Measurements from ENCODE around the gene AP2B1.

AP2B1 gene

DNA sequence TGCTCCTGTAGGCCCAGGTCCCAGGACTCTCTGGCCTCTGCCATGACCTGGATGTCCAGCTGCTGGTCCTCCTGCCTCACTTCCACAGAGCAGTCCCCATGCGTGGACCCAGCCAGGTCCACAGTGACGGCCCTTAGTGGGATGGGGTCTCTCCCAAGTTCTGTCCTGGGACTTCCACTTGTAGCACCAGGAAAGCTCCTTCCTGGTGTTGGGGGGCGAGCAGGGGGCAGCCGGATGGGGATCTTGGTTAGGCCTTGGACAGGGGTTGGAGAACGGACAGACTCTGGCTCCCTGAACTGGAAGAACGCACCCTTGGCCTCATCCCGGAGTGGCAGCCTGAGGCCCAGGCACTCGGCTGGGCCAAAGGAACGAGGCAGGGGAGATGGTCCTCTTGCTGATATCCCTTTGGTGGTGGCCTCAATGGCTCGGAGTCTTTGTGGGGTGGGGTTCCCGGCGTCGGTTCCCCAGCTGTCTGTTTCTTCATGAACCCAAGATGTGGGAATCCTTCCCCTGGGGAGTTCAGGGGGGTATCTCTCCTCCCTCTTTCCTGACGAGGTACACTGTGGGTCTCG is 158.7 kb downstream of the AP2B1 start:
- no peak overlapping the region for H3K4me2 ChIP-seq (ENCODE audit: low read depth, low read length)
- no peak for DNase-seq
- no peaks in the 10 kb centered on the region for H3K9me2 ChIP-seq (replicated peaks; ENCODE audit: insufficient read depth, low read length)
- H3K4me3 ChIP-seq (ENCODE audit: low read length), result no peak overlapping the region
- H2AFZ ChIP-seq (ENCODE audit: low read length), result no peak overlapping the region
- peaks cover 63% of the 10 kb centered on the region for H3K27me3 ChIP-seq (replicated peaks; ENCODE audit: insufficient read depth, low read length)
- H3K4me1 ChIP-seq (ENCODE audit: low read length), result no peaks in the 10 kb centered on the region
- H3K9ac ChIP-seq (ENCODE audit: low read length), result no peak overlapping the region
- no peaks in the 10 kb centered on the region for H3K9me3 ChIP-seq (replicated peaks; ENCODE audit: insufficient read depth, low read length)
- TF ChIP-seq CTCF (IDR thresholded peaks at IDR 0.05; ENCODE audit: low read length) (no peak), EZH2 (optimal IDR thresholded peaks at IDR 0.05; ENCODE audit: low read depth, low read length) (no peak), EZH2phosphoT487 (IDR thresholded peaks at IDR 0.05; ENCODE audit: low read length) (no peak)
- no peak overlapping the region for H3K27ac ChIP-seq (ENCODE audit: low read length)
- no peaks in the 10 kb centered on the region for H3F3A ChIP-seq (ENCODE audit: insufficient read depth, low read length)
- H4K20me1 ChIP-seq (ENCODE audit: insufficient read depth, low read length), result no peaks in the 10 kb centered on the region
- no peaks in the 10 kb centered on the region for H3K79me2 ChIP-seq (ENCODE audit: low read length)
- no peaks in the 10 kb centered on the region for H3K36me3 ChIP-seq (replicated peaks; ENCODE audit: insufficient read depth, low read length)

- Histone ChIP-seq H3K4me3 (ENCODE audit: low read length) (no peak overlapping the region), H3K79me2 (ENCODE audit: low read length) (no peaks in the 10 kb centered on the region), H3K4me1 (ENCODE audit: low read length) (no peaks in the 10 kb centered on the region), H3K4me2 (ENCODE audit: low read depth, low read length) (no peak overlapping the region), H3K9me3 (replicated peaks; ENCODE audit: insufficient read depth, low read length) (no peaks in the 10 kb centered on the region), H3K27me3 (replicated peaks; ENCODE audit: insufficient read depth, low read length) (peaks cover 51% of the 10 kb centered on the region), H4K20me1 (ENCODE audit: insufficient read depth, low read length) (no peaks in the 10 kb centered on the region), H3K9me2 (replicated peaks; ENCODE audit: insufficient read depth, low read length) (no peaks in the 10 kb centered on the region), H3K36me3 (replicated peaks; ENCODE audit: insufficient read depth, low read length) (no peaks in the 10 kb centered on the region), H3K9ac (ENCODE audit: low read length) (no peak overlapping the region), H3K27ac (ENCODE audit: low read length) (no peak overlapping the region), H2AFZ (ENCODE audit: low read length) (no peak overlapping the region), H3F3A (ENCODE audit: insufficient read depth, low read length) (no peaks in the 10 kb centered on the region)
- TF ChIP-seq CTCF (IDR thresholded peaks at IDR 0.05; ENCODE audit: low read length), result peak; percentile 86
- TF ChIP-seq EZH2phosphoT487 (IDR thresholded peaks at IDR 0.05; ENCODE audit: low read length), result no peak
- TF ChIP-seq EZH2 (optimal IDR thresholded peaks at IDR 0.05; ENCODE audit: low read depth, low read length), result no peak
- DNase-seq, result peak; percentile 64
Measured at GRCh38 chr17:35747540-35748017, 160.5 kb downstream of the AP2B1 start.

DNA sequence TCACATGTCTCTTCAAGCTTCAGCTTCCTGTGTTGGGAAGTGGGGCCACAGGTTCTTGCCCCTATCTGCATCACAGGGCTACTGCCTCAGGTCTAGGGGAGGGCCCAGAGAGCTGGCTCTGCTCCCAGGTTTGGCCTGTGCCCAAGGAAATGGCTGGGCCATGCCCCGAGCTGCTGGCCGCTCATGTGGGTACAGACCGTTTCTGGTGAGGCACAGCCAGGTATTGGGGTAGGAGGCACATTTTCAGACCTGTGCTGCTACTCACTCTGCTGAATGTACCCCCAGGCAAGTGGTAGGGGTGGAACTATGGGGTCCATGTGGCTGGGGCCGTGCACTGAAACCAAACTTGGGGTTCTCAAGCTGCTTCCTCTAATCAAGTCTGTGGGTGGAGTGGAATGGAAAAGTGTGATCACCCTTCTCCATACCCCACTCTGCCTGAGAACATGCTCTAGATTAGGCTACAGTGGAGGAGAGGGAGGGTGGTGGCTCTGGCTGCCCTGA is 161.3 kb downstream of the AP2B1 start:
- no peaks in the 10 kb centered on the region for H3K9me2 ChIP-seq (replicated peaks; ENCODE audit: insufficient read depth, low read length)
- H4K20me1 ChIP-seq (ENCODE audit: insufficient read depth, low read length), result no peaks in the 10 kb centered on the region
- no peak for TF ChIP-seq CTCF (IDR thresholded peaks at IDR 0.05; ENCODE audit: low read length)
- no peak for TF ChIP-seq EZH2 (optimal IDR thresholded peaks at IDR 0.05; ENCODE audit: low read depth, low read length)
- TF ChIP-seq EZH2phosphoT487 (IDR thresholded peaks at IDR 0.05; ENCODE audit: low read length), result no peak
- no peak overlapping the region for H2AFZ ChIP-seq (ENCODE audit: low read length)
- H3K27me3 ChIP-seq (replicated peaks; ENCODE audit: insufficient read depth, low read length), result peaks cover 44% of the 10 kb centered on the region
- no peaks in the 10 kb centered on the region for H3F3A ChIP-seq (ENCODE audit: insufficient read depth, low read length)
- no peak for DNase-seq
- no peak overlapping the region for H3K4me3 ChIP-seq (ENCODE audit: low read length)
- H3K27ac ChIP-seq (ENCODE audit: low read length), result no peak overlapping the region
- no peaks in the 10 kb centered on the region for H3K36me3 ChIP-seq (replicated peaks; ENCODE audit: insufficient read depth, low read length)
- no peaks in the 10 kb centered on the region for H3K79me2 ChIP-seq (ENCODE audit: low read length)
- H3K9ac ChIP-seq (ENCODE audit: low read length), result no peak overlapping the region
- no peak overlapping the region for H3K4me2 ChIP-seq (ENCODE audit: low read depth, low read length)
- H3K4me1 ChIP-seq (ENCODE audit: low read length), result no peaks in the 10 kb centered on the region
- no peaks in the 10 kb centered on the region for H3K9me3 ChIP-seq (replicated peaks; ENCODE audit: insufficient read depth, low read length)
